A549 (cell line): ENCODE measurements around the gene DDIT4. TPM values are rescaled to one million over a fixed set of nuclear protein-coding genes. Genes with fewer than 3 reads are reported as not detected.
"Not testable (repeated sequence)": the region's sequence is repeated elsewhere in the genome, so short reads cannot be mapped to it uniquely, and the experiment has no call there.

ENCODE experiments used
- ATAC-seq, 2 experiments: fragments of 200-7000 bp in 1 of 2; fragments of >200 bp in 1 of 2; cut with Nextera tagmentation in 1 of 2; cut with Tn5 transposase in 1 of 2; 3 replicates each; pipeline versions ENCODE4 v1.8.0 to v1.9.1; 2018 to 2020; ENCODE audit warnings: mild to moderate bottlenecking in 1 of 2, moderate library complexity in 1 of 2
- CTCF ChIA-PET: fragments of 300-600 bp; sonication (Branson Sonifier 250); formaldehyde crosslinking; extraction: SDS; loops from one replicate; lab custom pipeline; 2021; ENCODE audit warnings: antibody characterized with exemption, inconsistent platforms; lab: Yijun Ruan, JAX
- POLR2A ChIA-PET: fragments of 350-600 bp; formaldehyde crosslinking; extraction: SDS; loops from one replicate; lab custom pipeline; 2021; ENCODE audit warnings: antibody characterized with exemption, inconsistent platforms; lab: Yijun Ruan, JAX
- DNase-seq, 2 experiments: peaks; one replicate each; pipeline versions ENCODE4 v3.0.0 to v3.0.0-alpha.2; 2011 to 2016; ENCODE audit warnings: low read depth in 1 of 2, low spot score in 1 of 2
- FAIRE-seq: peaks from 2 replicates; lab custom pipeline; 2011; peaks lifted over from hg19 to GRCh38; lab: Jason Lieb, UNC
- H3K27ac ChIP-seq, 2 experiments: fragments of >200 bp; sonication (Bioruptor Twin); formaldehyde crosslinking; 3 replicates each; pipeline ENCODE4 v1.5.1; 2016 to 2017
- H3K4me1 ChIP-seq: fragments of >200 bp; sonication (Bioruptor Twin); formaldehyde crosslinking; 3 replicates; pipeline ENCODE4 v1.6.1; 2016
- H3K4me2 ChIP-seq: fragments of >200 bp; sonication (Bioruptor Twin); formaldehyde crosslinking; 3 replicates; pipeline ENCODE4 v1.6.1; 2016
- H3K4me3 ChIP-seq: fragments of >200 bp; sonication (Bioruptor Twin); formaldehyde crosslinking; 3 replicates; pipeline ENCODE4 v1.5.1; 2016
- H3K9me3 ChIP-seq: fragments of >200 bp; sonication (Bioruptor Twin); formaldehyde crosslinking; 3 replicates; pipeline ENCODE4 v1.6.1; 2016
- BCL3 ChIP-seq: fragments of >200 bp; sonication (Bioruptor Twin); formaldehyde crosslinking; IDR thresholded peaks from 3 replicates; pipeline ENCODE4 v1.6.1; 2016
- CTCF ChIP-seq: fragments of >200 bp; sonication (Bioruptor Twin); formaldehyde crosslinking; IDR thresholded peaks from 3 replicates; pipeline ENCODE4 v1.5.1; 2016
- EHMT2 ChIP-seq: fragments of 200-600 bp; sonication (generic); IDR thresholded peaks from 2 replicates; pipeline ENCODE4 v1.6.1; 2016; ENCODE audit warnings: antibody characterized with exemption, low read depth, mild to moderate bottlenecking, moderate library complexity
- ELK1 ChIP-seq: fragments of 150-350 bp; IDR thresholded peaks from 2 replicates; pipeline ENCODE4 v1.6.1; 2014; ENCODE audit warnings: low read depth, mild to moderate bottlenecking, low read length
- ESRRA ChIP-seq: fragments of 150-350 bp; IDR thresholded peaks from 2 replicates; pipeline ENCODE4 v1.6.1; 2014; ENCODE audit warnings: mild to moderate bottlenecking, low read length, borderline replicate concordance
- FOSB ChIP-seq: fragments of 250-450 bp; sonication (Bioruptor Pico); IDR thresholded peaks from 2 replicates; pipeline ENCODE4 v1.5.0; 2020; ENCODE audit warnings: mild to moderate bottlenecking, moderate library complexity
- FOSL2 ChIP-seq, 2 experiments: fragments of 450-650 bp in 1 of 2; fragments of >200 bp in 1 of 2; sonication (Bioruptor Twin) in 1 of 2; formaldehyde crosslinking; IDR thresholded peaks; 2 replicates each; pipeline versions ENCODE4 v1.5.0 to v1.6.1; 2016 to 2020; ENCODE audit warnings: mild to moderate bottlenecking in 1 of 2, moderate library complexity in 1 of 2
- FOXS1 ChIP-seq: fragments of 250-450 bp; sonication (Bioruptor Pico); IDR thresholded peaks from 2 replicates; pipeline ENCODE4 v1.5.0; 2020; ENCODE audit warnings: mild to moderate bottlenecking, moderate library complexity
- GATA3 ChIP-seq: IDR thresholded peaks from 2 replicates; pipeline ENCODE4 v1.6.1; 2012; ENCODE audit warnings: borderline replicate concordance
- HMGXB4 ChIP-seq: fragments of 250-450 bp; sonication (Bioruptor Pico); IDR thresholded peaks from 2 replicates; pipeline ENCODE4 v1.5.0; 2021; ENCODE audit warnings: mild to moderate bottlenecking, moderate library complexity, borderline replicate concordance
- HOXB13 ChIP-seq: fragments of 250-450 bp; sonication (Bioruptor Pico); IDR thresholded peaks from 2 replicates; pipeline ENCODE4 v1.5.0; 2020; ENCODE audit warnings: low read depth, mild to moderate bottlenecking, moderate library complexity
- HOXB5 ChIP-seq: fragments of 250-450 bp; sonication (Bioruptor Pico); IDR thresholded peaks from 2 replicates; pipeline ENCODE4 v1.5.0; 2020; ENCODE audit warnings: mild to moderate bottlenecking, moderate library complexity
- JUNB ChIP-seq: fragments of >200 bp; sonication (Bioruptor Twin); formaldehyde crosslinking; IDR thresholded peaks from 2 replicates; pipeline ENCODE4 v1.6.1; 2016
- MAZ ChIP-seq: fragments of 150-350 bp; IDR thresholded peaks from 2 replicates; pipeline ENCODE4 v1.6.1; 2014; ENCODE audit warnings: antibody characterized with exemption, low read depth, low read length, borderline replicate concordance
- NFE2L2 ChIP-seq: fragments of 150-350 bp; conservative IDR thresholded peaks from 2 replicates; pipeline ENCODE4 v1.6.1; 2014; ENCODE audit warnings: low read length
- PBX3 ChIP-seq: IDR thresholded peaks from 2 replicates; pipeline ENCODE4 v1.6.1; 2012
- POLR2AphosphoS2 ChIP-seq: conservative IDR thresholded peaks from 2 replicates; pipeline ENCODE4 v1.6.1; 2012; ENCODE audit warnings: low read length, improper control_type of control experiment, inconsistent platforms
- RAD21 ChIP-seq, 2 experiments: fragments of >200 bp in 1 of 2; sonication (Bioruptor Twin) in 1 of 2; formaldehyde crosslinking in 1 of 2; IDR thresholded peaks in 1 of 2; conservative IDR thresholded peaks in 1 of 2; 2 replicates in 1 of 2; 3 replicates in 1 of 2; pipeline ENCODE4 v1.6.1; 2012 to 2018; ENCODE audit warnings: inconsistent platforms in 1 of 2
- RARB ChIP-seq: fragments of 250-450 bp; sonication (Bioruptor Pico); IDR thresholded peaks from 2 replicates; pipeline ENCODE4 v1.8.0; 2021; ENCODE audit warnings: mild to moderate bottlenecking, moderate library complexity
- RNF2 ChIP-seq: fragments of 200-600 bp; sonication (generic); IDR thresholded peaks from 2 replicates; pipeline ENCODE4 v1.6.1; 2016; ENCODE audit warnings: low read depth, mild to moderate bottlenecking, antibody characterized with exemption, moderate library complexity, borderline replicate concordance
- TFCP2L1 ChIP-seq: fragments of 250-450 bp; sonication (Bioruptor Pico); IDR thresholded peaks from 2 replicates; pipeline ENCODE4 v1.5.0; 2021; ENCODE audit warnings: mild to moderate bottlenecking
- TP53 ChIP-seq: fragments of 250-450 bp; sonication (Bioruptor Pico); IDR thresholded peaks from 2 replicates; pipeline ENCODE4 v1.5.0; 2021; ENCODE audit warnings: mild to moderate bottlenecking, moderate library complexity
- ZNF302 ChIP-seq: fragments of 250-450 bp; sonication (Bioruptor Pico); IDR thresholded peaks from 2 replicates; pipeline ENCODE4 v1.9.0; 2021; ENCODE audit warnings: inconsistent platforms, mild to moderate bottlenecking, moderate library complexity
- ZSCAN20 ChIP-seq: fragments of 250-450 bp; sonication (Bioruptor Pico); IDR thresholded peaks from 2 replicates; pipeline ENCODE4 v1.8.0; 2022; ENCODE audit warnings: mild to moderate bottlenecking, moderate library complexity
- WGBS: methylation state at CpG from one replicate; pipeline ENCODE4 v1.1.6; 2017; ENCODE audit errors: missing lambda C conversion rate; 5-methylcytosine and 5-hydroxymethylcytosine counted together
- polyA plus RNA-seq, 4 experiments: library from polyadenylated mRNA; depleted of rRNA in 3 of 4; stranded (reverse); fragments of >200 nt; fragmentation: RNase III in 1 of 4; extraction: RNeasy Plus Mini Kit Qiagen cat#74134 plus additional on column Dnase treatment in 1 of 4; gene quantifications; 2 replicates in 3 of 4; 3 replicates in 1 of 4; pipeline ENCODE4 v1.2.3, GENCODE V29; 2011 to 2017

The DDIT4 gene
- polyA plus RNA-seq, 2 of the 4 experiments (the other 2 are of a cell fraction), result 239 to 392 TPM

GRCh38 chr10:72296829-72297280 lies 23.1 kb downstream of the DDIT4 start:
- Histone ChIP-seq H3K27ac (peak overlapping the region; percentile 98 to 100), H3K4me3 (peak overlapping the region; percentile 55), H3K4me2 (peak overlapping the region; percentile 94), H3K4me1 (peaks cover 54% of the 10 kb centered on the region)
- not testable (repeated sequence) for FAIRE-seq, DNase-seq, H3K9me3 ChIP-seq, ATAC-seq
- TF ChIP-seq HMGXB4 (CRISPR knock-in tag) (0 out of 2 replicates have a peak, but pooled peaks have one; percentile 30), TP53 (0 out of 2 replicates have a peak, but pooled peaks have one; percentile 2), HOXB13 (CRISPR knock-in tag) (peak; percentile 32; the same call in 1 of the 2 replicates), ZSCAN20 (peak; percentile 37)
- ChIA-PET POLR2A (interaction anchor here (0.6 to 4.8 kb wide), 16 partner anchors 7 to 81 kb away, joined by 3 to 126 read pairs (median 6); partner anchors contain the start of genes ANAPC16, ASCC1 and DDIT4), CTCF (interaction anchor here (0.6 to 3.9 kb wide), 6 partner anchors 21 to 74 kb away, joined by 3 to 15 read pairs (median 4); no protein-coding TSS in a partner anchor)
- 46% methylated on average over 19 of the region's 19 CpGs for WGBS

GRCh38 chr10:72297281-72297804 lies 23.6 kb downstream of the DDIT4 start:
- 2% methylated on average over 22 of the region's 30 CpGs for WGBS
- FAIRE-seq (no peak), ATAC-seq (peak; percentile 63 to 72), DNase-seq (peak in 1 of 2 experiments; percentile 96)
- Histone ChIP-seq H3K4me2 (peak overlapping the region; percentile 94), H3K4me3 (peak overlapping the region; percentile 55), H3K9me3 (no peaks in the 10 kb centered on the region), H3K27ac (peak overlapping the region; percentile 98 to 100), H3K4me1 (peaks cover 49% of the 10 kb centered on the region)
- ChIA-PET CTCF (interaction anchor here (0.6 to 3.9 kb wide), 7 partner anchors 11 to 75 kb away, joined by 3 to 15 read pairs (median 4); no protein-coding TSS in a partner anchor), POLR2A (interaction anchor here (0.6 to 4.8 kb wide), 17 partner anchors 10 to 155 kb away, joined by 3 to 126 read pairs (median 6); partner anchors contain the start of genes ANAPC16, ASCC1 and DDIT4)
- TF ChIP-seq MAZ (peak; percentile 34; the same call in 1 of the 2 replicates), CTCF (no peak), HOXB5 (CRISPR knock-in tag) (peak; percentile 78), ZNF302 (CRISPR knock-in tag) (no peak), POLR2AphosphoS2 (no peak), PBX3 (peak; percentile 44; the same call in 1 of the 2 replicates), FOSL2 (IDR thresholded peaks at IDR 0.05) (0 out of 2 replicates have a peak, but pooled peaks have one; percentile 19), FOSL2 (CRISPR knock-in tag; IDR thresholded peaks at IDR 0.05) (peak; percentile 64), TFCP2L1 (peak; percentile 78; the same call in 1 of the 2 replicates), TP53 (no peak), FOXS1 (CRISPR knock-in tag) (peak; percentile 61; the same call in 1 of the 2 replicates), BCL3 (peak; percentile 80; the same call in 2 of the 3 replicates), GATA3 (peak; percentile 78), ESRRA (no peak), NFE2L2 (no peak), RARB (CRISPR knock-in tag) (peak; percentile 91; the same call in 1 of the 2 replicates), HMGXB4 (CRISPR knock-in tag) (peak; percentile 92), ZSCAN20 (peak; percentile 5; the same call in 1 of the 2 replicates), ELK1 (no peak), RNF2 (no peak), RAD21 (conservative IDR thresholded peaks at IDR 0.05 in 1 of 2, IDR thresholded peaks at IDR 0.05 in 1 of 2) (peak; percentile 5 to 32; a peak in 2 of 5 replicates), JUNB (peak; percentile 29; the same call in 1 of the 2 replicates), EHMT2 (no peak), FOSB (CRISPR knock-in tag) (peak; percentile 89)
